ENCODE data around the gene FGD5.

FGD5 gene

GRCh38 chr3:14827776-14828175 is 9.0 kb downstream of the FGD5 start:
- no peak for TF ChIP-seq CTCF (IDR thresholded peaks at IDR 0.05)

DNA sequence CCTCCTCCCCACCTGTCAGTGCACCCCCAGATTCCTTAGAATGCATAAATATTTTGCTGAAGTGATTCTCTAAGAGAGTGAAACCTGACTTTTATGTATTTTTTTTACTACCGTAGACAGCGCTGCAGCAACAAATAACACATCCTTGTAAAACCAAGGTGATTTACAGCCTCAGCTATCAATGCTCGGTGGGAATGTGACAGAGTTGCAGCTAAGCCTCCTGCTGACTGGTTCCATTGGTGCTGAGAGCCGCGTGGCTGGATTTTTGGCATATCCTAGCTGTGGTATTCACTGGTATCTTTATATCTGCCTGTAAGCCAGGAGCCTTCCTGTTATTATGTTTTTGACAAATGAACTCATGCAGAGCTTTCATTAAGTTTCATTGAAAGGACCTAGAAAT is 11.0 kb downstream of the FGD5 start:
- TF ChIP-seq CTCF (IDR thresholded peaks at IDR 0.05) = no peak

DNA sequence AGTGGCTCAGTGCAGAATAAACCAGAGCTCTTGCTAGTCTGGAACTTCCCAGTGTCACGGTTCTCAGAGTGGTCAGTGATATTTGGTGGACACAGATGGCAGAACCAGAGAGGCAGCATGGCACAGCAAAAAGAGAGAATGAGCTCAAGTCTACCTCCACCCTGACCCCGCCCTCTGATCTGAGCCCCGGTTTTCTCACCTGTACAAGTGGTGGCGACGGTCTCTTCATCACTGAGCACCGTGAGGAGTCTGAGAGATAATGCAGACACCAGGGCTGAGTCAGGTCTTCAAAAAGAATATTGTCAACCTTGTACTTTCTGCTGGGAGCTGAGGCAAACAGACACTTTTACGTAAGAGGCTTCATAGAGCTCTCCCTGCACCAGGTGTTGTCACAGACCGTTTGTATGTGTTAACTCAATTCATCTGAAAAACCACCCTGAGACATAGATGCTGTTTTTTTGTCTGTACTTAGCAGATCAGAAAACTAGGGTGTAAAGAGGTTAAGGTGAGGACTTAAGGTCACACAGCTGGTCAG is 13.2 kb downstream of the FGD5 start:
- TF ChIP-seq CTCF (IDR thresholded peaks at IDR 0.05) = no peak

DNA sequence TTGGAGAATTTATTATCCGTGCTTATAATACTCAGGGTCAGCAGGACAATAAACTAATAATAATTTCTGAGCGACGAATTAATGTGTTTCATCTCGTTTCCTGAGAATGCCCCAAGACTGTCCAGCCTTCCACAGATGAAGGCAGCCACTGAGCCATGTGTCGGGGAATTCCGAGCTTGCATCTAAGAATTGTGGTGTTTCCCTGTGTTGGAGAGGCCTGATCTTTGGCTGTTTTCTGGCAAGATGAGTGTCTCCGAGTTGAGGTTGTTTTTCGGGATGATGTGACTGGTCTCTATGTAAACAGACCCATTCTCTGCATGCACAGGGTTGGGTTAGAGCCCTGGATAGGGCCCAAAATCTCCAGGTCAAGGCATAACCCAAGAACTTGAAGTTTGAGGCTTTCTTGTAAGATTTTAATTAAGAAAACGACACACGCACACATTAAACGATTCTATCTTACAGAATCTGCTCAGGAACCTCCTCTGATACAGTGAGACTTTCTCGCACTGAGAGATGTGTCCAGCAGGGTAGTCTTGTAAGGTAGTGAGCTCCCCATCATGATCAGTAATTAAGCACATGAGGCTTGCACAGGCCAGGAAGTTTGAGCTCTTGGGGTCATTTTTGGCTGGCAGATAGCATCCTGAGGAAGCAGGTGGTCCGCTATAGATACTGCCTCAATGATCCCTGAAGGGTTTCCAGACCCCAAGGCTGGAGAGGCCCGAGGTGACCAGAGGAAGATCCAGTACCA is 14.4 kb downstream of the FGD5 start:
- no peak for TF ChIP-seq CTCF (IDR thresholded peaks at IDR 0.05)

GRCh38 chr3:14834121-14834520 is 15.4 kb downstream of the FGD5 start:
- no peak for TF ChIP-seq CTCF (IDR thresholded peaks at IDR 0.05)

- no peak for TF ChIP-seq CTCF (IDR thresholded peaks at IDR 0.05)
Measured at GRCh38 chr3:14834807-14835466, 16.2 kb downstream of the FGD5 start.

GRCh38 chr3:14836049-14836468 is 17.3 kb downstream of the FGD5 start:
- no peak for TF ChIP-seq CTCF (IDR thresholded peaks at IDR 0.05)

Data from LNCAP (cell line).